K562 (cell line): ENCODE data around the gene INCENP. TPM values are rescaled to one million over a fixed set of nuclear protein-coding genes. Genes with fewer than 3 reads are reported as not detected.
A peak's percentile ranks its signal among the peaks of the same experiment; 100 is the strongest.

Experiments
- ATAC-seq: fragments of 200-7000 bp; cut with Tn5 transposase; 3 replicates; pipeline ENCODE4 v1.9.1; 2020; ENCODE audit warnings: moderate library complexity
- BruUV-seq: library from RNA; stranded (reverse); fragments of 400-500 nt; replicated peaks from 2 replicates; lab custom pipeline; 2021; lab: Mats Ljungman, UMichigan
- CTCF ChIA-PET: fragments of 300-600 bp; formaldehyde crosslinking; extraction: SDS; loops from one replicate; lab custom pipeline; 2021; ENCODE audit warnings: low intra/inter-chr PET ratio; lab: Yijun Ruan, JAX
- POLR2A ChIA-PET: fragments of 300-600, 350-650 bp; sonication (Branson Sonifier 250); formaldehyde crosslinking; extraction: SDS; loops from one replicate; lab custom pipeline; 2021; ENCODE audit warnings: antibody characterized with exemption, inconsistent platforms; lab: Yijun Ruan, JAX
- DNase-seq, 4 experiments: peaks; one replicate each; pipeline versions ENCODE4 v3.0.0 to v3.0.0-alpha.2; 2011 to 2018; ENCODE audit warnings: low spot score in 3 of 4, mixed read lengths in 3 of 4; ENCODE audit errors: extremely low read depth in 1 of 4
- FAIRE-seq: peaks from 2 replicates; lab custom pipeline; 2011; peaks lifted over from hg19 to GRCh38; lab: Jason Lieb, UNC
- H2AFZ ChIP-seq: 2 replicates; pipeline ENCODE4 v1.6.0; 2011; ENCODE audit warnings: low read depth, low read length, control low read depth, inconsistent platforms
- H3K27ac ChIP-seq: fragments of 200-600 bp; 3 replicates; pipeline ENCODE4 v1.8.0; 2011; ENCODE audit warnings: low read depth, mild to moderate bottlenecking, control low read depth, inconsistent platforms, low read length, moderate library complexity, mixed read lengths; ENCODE audit errors: extremely low read depth
- H3K27me3 ChIP-seq, 2 experiments: fragments of 300-600 bp in 1 of 2; 2 replicates in 1 of 2; 3 replicates in 1 of 2; pipeline versions ENCODE4 v1.6.0 to v1.8.0; 2011; ENCODE audit warnings: inconsistent platforms in 2 of 2, low read length in 2 of 2, mild to moderate bottlenecking in 1 of 2, mixed read lengths in 1 of 2, moderate library complexity in 1 of 2; ENCODE audit not compliant: control insufficient read depth in 2 of 2, insufficient read depth in 2 of 2
- H3K36me3 ChIP-seq: fragments of 300-600 bp; 3 replicates; pipeline ENCODE4 v1.8.0; 2011; ENCODE audit warnings: mild to moderate bottlenecking, low read length, inconsistent platforms; ENCODE audit not compliant: control insufficient read depth, insufficient read depth
- H3K4me1 ChIP-seq, 2 experiments: fragments of 200-600 bp in 1 of 2; replicated peaks in 1 of 2; 2 replicates in 1 of 2; 3 replicates in 1 of 2; pipeline versions ENCODE4 v1.5.1 to v1.8.0; 2011; ENCODE audit warnings: inconsistent platforms in 2 of 2, low read length in 2 of 2, mild to moderate bottlenecking in 1 of 2, mixed read lengths in 1 of 2, moderate library complexity in 1 of 2; ENCODE audit not compliant: control insufficient read depth in 2 of 2, insufficient read depth in 2 of 2
- H3K4me2 ChIP-seq: 2 replicates; pipeline ENCODE4 v1.6.1; 2011; ENCODE audit warnings: low read length, control low read depth, inconsistent platforms, mixed read lengths; ENCODE audit not compliant: insufficient read depth
- H3K4me3 ChIP-seq: fragments of 200-600 bp; sonication (generic), shearing (Covaris generic); 2 replicates; pipeline ENCODE4 v1.5.1; 2016; ENCODE audit warnings: control low read depth, inconsistent platforms
- H3K79me2 ChIP-seq: fragments of 200-600 bp; 3 replicates; pipeline ENCODE4 v1.8.0; 2011; ENCODE audit warnings: low read length, inconsistent platforms; ENCODE audit not compliant: control insufficient read depth, insufficient read depth
- H3K9ac ChIP-seq, 2 experiments: 2 replicates each; pipeline versions ENCODE4 v1.6.0 to v1.6.1; 2011; ENCODE audit warnings: low read depth in 2 of 2, low read length in 2 of 2, control low read depth in 1 of 2, inconsistent platforms in 1 of 2, mild to moderate bottlenecking in 1 of 2, mixed read lengths in 1 of 2; ENCODE audit not compliant: insufficient read depth in 1 of 2
- H3K9me1 ChIP-seq: one replicate; pipeline ENCODE4 v1.6.0; 2011; ENCODE audit warnings: inconsistent platforms, mild to moderate bottlenecking, low read length, moderate library complexity; ENCODE audit not compliant: control insufficient read depth, insufficient read depth
- H3K9me3 ChIP-seq: replicated peaks from 2 replicates; pipeline ENCODE4 v1.5.1; 2011; ENCODE audit warnings: low read depth, low read length, inconsistent platforms; ENCODE audit not compliant: control insufficient read depth, insufficient read depth
- H4K20me1 ChIP-seq: replicated peaks from 2 replicates; pipeline ENCODE4 v1.6.1; 2011; ENCODE audit warnings: low read length, inconsistent platforms, mixed read lengths; ENCODE audit not compliant: control insufficient read depth, insufficient read depth
- RBFOX2 ChIP-seq: fragments of 200-400 bp; formaldehyde crosslinking; IDR thresholded peaks from 2 replicates; pipeline ENCODE4 v1.6.1; 2017; ENCODE audit warnings: low read depth, mild to moderate bottlenecking, low read length, moderate library complexity
- STAT5B ChIP-seq: fragments of 250-450 bp; sonication (Bioruptor Pico); IDR thresholded peaks from 2 replicates; pipeline ENCODE4 v1.8.0; 2021; ENCODE audit warnings: mild to moderate bottlenecking, inconsistent platforms
- WGBS: fragments of 100-300 bp; shearing (Covaris generic); methylation state at CpG from one replicate; pipeline ENCODE4 v1.1.6; 2016; ENCODE audit warnings: low coverage, mixed read lengths; ENCODE audit not compliant: insufficient coverage; ENCODE audit errors: missing lambda C conversion rate; 5-methylcytosine and 5-hydroxymethylcytosine counted together
- in situ Hi-C: fragments of 300-500 bp; cut with MboI; formaldehyde crosslinking; loops from 4 replicates; pipeline ENCODE4 v1.15.0; 2018; ENCODE audit warnings: inconsistent platforms, mixed read lengths
- intact Hi-C: fragments of 100-400 bp; cut with micrococcal nuclease; formaldehyde crosslinking; loops from 2 replicates; pipeline ENCODE4 v1.14.2; 2022
- polyA plus RNA-seq, 8 experiments: library from polyadenylated mRNA; depleted of rRNA in 4 of 8; stranded (reverse) in 5 of 8; unstranded in 3 of 8; fragments of >200 nt; fragmentation: Nextera tagmentation in 2 of 8; fragmentation: Illumina TruSeq in 1 of 8; extraction: Ambion mirVana in 2 of 8; extraction: Trizol in 1 of 8; gene quantifications; 2 replicates each; pipeline versions ENCODE4 v1.2.1 to v1.2.3, GENCODE V29; 2011 to 2014; ENCODE audit warnings: inconsistent platforms in 1 of 8, missing spikeins in 1 of 8
- total RNA-seq, 7 experiments: library from RNA; depleted of rRNA in 6 of 7; stranded (reverse); fragments of >200 nt in 6 of 7; fragmentation: Illumina TruSeq in 2 of 7; extraction: Trizol in 2 of 7; gene quantifications; 2 replicates each; pipeline versions ENCODE4 v1.2.1 to v1.2.3, GENCODE V29; 2011 to 2021; ENCODE audit warnings: low replicate concordance in 1 of 7
- TF ChIP-seq, protein P1 (sequence below): fragments of 450-650 bp; IDR thresholded peaks from 2 replicates; pipeline ENCODE4 v1.6.1; 2018; ENCODE audit not compliant: partially characterized antibody

Gene INCENP
- total and polyA plus RNA-seq, 9 of the 15 experiments (the other 6 are each of a cell fraction or from before 2014, with no cell fraction given) = 1.1 to 97.9 (median 28.2) TPM

DNA sequence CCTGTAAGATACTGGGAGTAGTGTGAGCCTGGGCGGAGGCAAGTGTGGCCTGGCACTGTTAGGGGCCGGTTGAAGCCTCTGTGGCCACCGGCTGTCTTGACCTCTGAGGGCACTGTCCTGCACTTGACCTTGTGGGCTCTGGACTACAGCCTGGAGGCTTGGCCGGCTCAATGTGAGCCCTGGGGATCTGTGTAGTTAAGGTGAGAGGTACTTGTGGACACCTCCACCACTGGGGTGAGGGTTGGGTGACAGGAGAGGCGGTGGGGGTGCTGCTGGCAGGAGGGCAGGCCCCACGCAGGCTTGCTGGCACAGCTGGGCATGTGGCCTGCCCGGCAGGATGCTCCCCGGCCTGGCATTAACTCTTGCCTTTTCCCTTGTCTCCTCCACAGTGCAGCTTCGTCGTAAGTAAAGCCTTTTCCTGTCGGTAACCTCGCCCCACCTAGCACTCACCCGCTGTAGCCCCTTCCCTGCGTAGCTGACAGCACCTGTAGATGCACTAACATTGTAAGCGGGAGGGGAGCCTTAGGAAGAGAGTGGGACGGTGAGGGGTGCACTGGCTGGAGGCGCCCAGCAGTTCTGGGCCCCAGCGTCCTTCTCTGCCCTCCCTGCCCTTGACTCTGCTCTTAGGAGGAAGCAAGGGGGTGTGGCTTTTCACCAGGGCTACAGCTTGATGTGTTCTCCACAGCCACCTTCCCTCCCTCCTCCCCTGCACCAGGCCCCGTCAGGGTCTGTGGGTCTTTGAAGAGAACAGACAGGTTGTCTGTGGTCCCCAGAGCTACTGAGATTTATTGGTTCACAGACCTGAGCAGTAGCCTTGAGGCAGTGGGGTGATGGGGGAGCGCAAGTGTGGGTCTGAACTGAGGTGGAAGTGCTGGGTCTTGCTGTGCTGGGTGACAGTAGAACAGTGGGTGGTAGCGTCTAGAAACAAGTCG is 17.6 kb downstream of the INCENP start:
- no peak overlapping the region for H3K4me3 ChIP-seq
- H3K27ac ChIP-seq = no peak overlapping the region
- H3K9me3 ChIP-seq = no peaks in the 10 kb centered on the region
- intact Hi-C loops = no loop called here
- H3K36me3 ChIP-seq = peaks cover 99% of the 10 kb centered on the region; the same call in 2 of the 3 replicates
- H3K4me1 ChIP-seq = no peaks in the 10 kb centered on the region; a peak in 1 of 5 replicates
- in situ Hi-C loops = no loop called here
- H3K9me1 ChIP-seq = peaks cover 4% of the 10 kb centered on the region
- peaks cover 9% of the 10 kb centered on the region; the same call in 1 of the 2 replicates for H4K20me1 ChIP-seq
- ATAC-seq = no peak
- H3K79me2 ChIP-seq = peaks cover 9% of the 10 kb centered on the region; the same call in 1 of the 3 replicates
- CTCF ChIA-PET = interaction anchor here (0.5 kb wide), 1 partner anchor 64 kb away, joined by 4 read pairs; no protein-coding TSS in a partner anchor
- no peak for FAIRE-seq
- H3K9ac ChIP-seq = peak overlapping the region in 1 of 2 experiments; percentile 35; a peak in 1 of 4 replicates
- no peak overlapping the region for H3K4me2 ChIP-seq
- H3K27me3 ChIP-seq = no peaks in the 10 kb centered on the region
- TF ChIP-seq RBFOX2 = 0 out of 2 replicates have a peak, but pooled peaks have one; percentile 3
- TF ChIP-seq STAT5B (CRISPR knock-in tag) = no peak
- TF ChIP-seq, protein P1, sequence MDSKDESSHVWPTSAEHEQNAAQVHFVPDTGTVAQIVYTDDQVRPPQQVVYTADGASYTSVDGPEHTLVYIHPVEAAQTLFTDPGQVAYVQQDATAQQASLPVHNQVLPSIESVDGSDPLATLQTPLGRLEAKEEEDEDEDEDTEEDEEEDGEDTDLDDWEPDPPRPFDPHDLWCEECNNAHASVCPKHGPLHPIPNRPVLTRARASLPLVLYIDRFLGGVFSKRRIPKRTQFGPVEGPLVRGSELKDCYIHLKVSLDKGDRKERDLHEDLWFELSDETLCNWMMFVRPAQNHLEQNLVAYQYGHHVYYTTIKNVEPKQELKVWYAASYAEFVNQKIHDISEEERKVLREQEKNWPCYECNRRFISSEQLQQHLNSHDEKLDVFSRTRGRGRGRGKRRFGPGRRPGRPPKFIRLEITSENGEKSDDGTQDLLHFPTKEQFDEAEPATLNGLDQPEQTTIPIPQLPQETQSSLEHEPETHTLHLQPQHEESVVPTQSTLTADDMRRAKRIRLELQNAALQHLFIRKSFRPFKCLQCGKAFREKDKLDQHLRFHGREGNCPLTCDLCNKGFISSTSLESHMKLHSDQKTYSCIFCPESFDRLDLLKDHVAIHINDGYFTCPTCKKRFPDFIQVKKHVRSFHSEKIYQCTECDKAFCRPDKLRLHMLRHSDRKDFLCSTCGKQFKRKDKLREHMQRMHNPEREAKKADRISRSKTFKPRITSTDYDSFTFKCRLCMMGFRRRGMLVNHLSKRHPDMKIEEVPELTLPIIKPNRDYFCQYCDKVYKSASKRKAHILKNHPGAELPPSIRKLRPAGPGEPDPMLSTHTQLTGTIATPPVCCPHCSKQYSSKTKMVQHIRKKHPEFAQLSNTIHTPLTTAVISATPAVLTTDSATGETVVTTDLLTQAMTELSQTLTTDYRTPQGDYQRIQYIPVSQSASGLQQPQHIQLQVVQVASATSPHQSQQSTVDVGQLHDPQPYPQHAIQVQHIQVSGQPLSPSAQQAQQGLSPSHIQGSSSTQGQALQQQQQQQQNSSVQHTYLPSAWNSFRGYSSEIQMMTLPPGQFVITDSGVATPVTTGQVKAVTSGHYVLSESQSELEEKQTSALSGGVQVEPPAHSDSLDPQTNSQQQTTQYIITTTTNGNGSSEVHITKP = no peak
- TF ChIP-seq, all 486 proteins: peak for 1
- DNase-seq = no peak
- H2AFZ ChIP-seq = no peak overlapping the region
- no TSS peak for BruUV-seq
- POLR2A ChIA-PET = interaction anchor here (0.6 to 1.4 kb wide), 2 partner anchors 11 to 66 kb away, joined by 3 to 5 read pairs; no protein-coding TSS in a partner anchor
- WGBS = 86% methylated on average over 18 of the region's 22 CpGs
